SK-MEL-5 (cell line): ENCODE results near the gene MPIG6B. TPM values are rescaled to one million over a fixed set of nuclear protein-coding genes. Genes with fewer than 3 reads are reported as not detected.

Experiments
- DNase-seq: peaks from one replicate; pipeline ENCODE4 v3.0.0-alpha.2; 2016; ENCODE audit warnings: low read depth, low spot score
- in situ Hi-C: cut with HindIII; loops from 2 replicates; pipeline ENCODE4 v1.10.0; 2016; ENCODE audit warnings: low sequenced_read_pairs, high pct_unique_total_duplicates, low pct_unique_long_range_greater_than_20kb
- total RNA-seq: library from RNA; depleted of rRNA; stranded (reverse); fragments of >200 nt; shearing (Covaris generic); gene quantifications from 2 replicates; pipeline ENCODE4 v1.2.3, GENCODE V29; 2014

The MPIG6B gene
- total RNA-seq, 1 experiment from 2014 or later = not detected

- in situ Hi-C loops = no loop called here
- no peak for DNase-seq
Observed at GRCh38 chr6:31749301-31750036, 26.3 kb downstream of the MPIG6B start.

GRCh38 chr6:31750411-31751022, 27.3 kb downstream of the MPIG6B start:
- no peak for DNase-seq
- in situ Hi-C loops = no loop called here

GRCh38 chr6:31752739-31753319, 29.7 kb downstream of the MPIG6B start:
- DNase-seq = no peak

GRCh38 chr6:31758281-31758680, 35.1 kb downstream of the MPIG6B start:
- no peak for DNase-seq
- in situ Hi-C loops = no loop called here

More at GRCh38 chr6:31752739-31753319, 29.7 kb downstream of the MPIG6B start:
- in situ Hi-C loops = no loop called here

GRCh38 chr6:31760790-31761189, 37.6 kb downstream of the MPIG6B start:
- in situ Hi-C loops = no loop called here
- no peak for DNase-seq

- in situ Hi-C loops = no loop called here
- DNase-seq = no peak
Observed at GRCh38 chr6:31761343-31761742, 38.2 kb downstream of the MPIG6B start.

- in situ Hi-C loops = no loop called here
- DNase-seq = no peak
Observed at GRCh38 chr6:31762356-31762755, 39.2 kb downstream of the MPIG6B start, which contains the start of gene SAPCD1. Gene SAPCD1, plus strand, starts transcription at chr6:31762656. Its CDS starts 399 bp downstream, at chr6:31763055.

GRCh38 chr6:31762878-31763618, 39.9 kb downstream of the MPIG6B start:
- DNase-seq = no peak

GRCh38 chr6:31763619-31763940, 40.4 kb downstream of the MPIG6B start:
- in situ Hi-C loops = no loop called here
- peak; percentile 65 for DNase-seq

More at GRCh38 chr6:31762878-31763618, 39.9 kb downstream of the MPIG6B start:
- in situ Hi-C loops = no loop called here

- no peak for DNase-seq
- in situ Hi-C loops = no loop called here
Observed at GRCh38 chr6:31764198-31764597, 41.0 kb downstream of the MPIG6B start.

GRCh38 chr6:31765559-31765909, 42.4 kb downstream of the MPIG6B start:
- in situ Hi-C loops = no loop called here
- DNase-seq = no peak

- DNase-seq = peak; percentile 19
- in situ Hi-C loops = no loop called here
Observed at GRCh38 chr6:31765910-31766794, 43.0 kb downstream of the MPIG6B start.

GRCh38 chr6:31767096-31767645, 44.0 kb downstream of the MPIG6B start:
- DNase-seq = no peak
- in situ Hi-C loops = no loop called here

GRCh38 chr6:31768363-31769257, 45.4 kb downstream of the MPIG6B start:
- in situ Hi-C loops = no loop called here
- DNase-seq = no peak

- DNase-seq = peak; percentile 68
- in situ Hi-C loops = no loop called here
Observed at GRCh38 chr6:31769684-31770371, 46.7 kb downstream of the MPIG6B start.

- no peak for DNase-seq
- in situ Hi-C loops = no loop called here
Observed at GRCh38 chr6:31770860-31771259, 47.7 kb downstream of the MPIG6B start.
